GM20000 (cell line): Measurements from ENCODE around the gene FRMD5.

ENCODE experiments used
- DNase-seq: peaks from one replicate; pipeline ENCODE4 v3.0.0; 2012; ENCODE audit warnings: low spot score
- TF ChIP-seq, protein P1 (sequence below): IDR thresholded peaks from 2 replicates; pipeline ENCODE4 v1.5.1; 2012; ENCODE audit warnings: mild to moderate bottlenecking, control low read depth; ENCODE audit errors: extremely low read depth, missing control alignments

The FRMD5 gene

GRCh38 chr15:43878446-43878845 is 316.6 kb downstream of the FRMD5 start:
- TF ChIP-seq, protein P1, sequence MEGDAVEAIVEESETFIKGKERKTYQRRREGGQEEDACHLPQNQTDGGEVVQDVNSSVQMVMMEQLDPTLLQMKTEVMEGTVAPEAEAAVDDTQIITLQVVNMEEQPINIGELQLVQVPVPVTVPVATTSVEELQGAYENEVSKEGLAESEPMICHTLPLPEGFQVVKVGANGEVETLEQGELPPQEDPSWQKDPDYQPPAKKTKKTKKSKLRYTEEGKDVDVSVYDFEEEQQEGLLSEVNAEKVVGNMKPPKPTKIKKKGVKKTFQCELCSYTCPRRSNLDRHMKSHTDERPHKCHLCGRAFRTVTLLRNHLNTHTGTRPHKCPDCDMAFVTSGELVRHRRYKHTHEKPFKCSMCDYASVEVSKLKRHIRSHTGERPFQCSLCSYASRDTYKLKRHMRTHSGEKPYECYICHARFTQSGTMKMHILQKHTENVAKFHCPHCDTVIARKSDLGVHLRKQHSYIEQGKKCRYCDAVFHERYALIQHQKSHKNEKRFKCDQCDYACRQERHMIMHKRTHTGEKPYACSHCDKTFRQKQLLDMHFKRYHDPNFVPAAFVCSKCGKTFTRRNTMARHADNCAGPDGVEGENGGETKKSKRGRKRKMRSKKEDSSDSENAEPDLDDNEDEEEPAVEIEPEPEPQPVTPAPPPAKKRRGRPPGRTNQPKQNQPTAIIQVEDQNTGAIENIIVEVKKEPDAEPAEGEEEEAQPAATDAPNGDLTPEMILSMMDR = no peak
- no peak for DNase-seq

DNA sequence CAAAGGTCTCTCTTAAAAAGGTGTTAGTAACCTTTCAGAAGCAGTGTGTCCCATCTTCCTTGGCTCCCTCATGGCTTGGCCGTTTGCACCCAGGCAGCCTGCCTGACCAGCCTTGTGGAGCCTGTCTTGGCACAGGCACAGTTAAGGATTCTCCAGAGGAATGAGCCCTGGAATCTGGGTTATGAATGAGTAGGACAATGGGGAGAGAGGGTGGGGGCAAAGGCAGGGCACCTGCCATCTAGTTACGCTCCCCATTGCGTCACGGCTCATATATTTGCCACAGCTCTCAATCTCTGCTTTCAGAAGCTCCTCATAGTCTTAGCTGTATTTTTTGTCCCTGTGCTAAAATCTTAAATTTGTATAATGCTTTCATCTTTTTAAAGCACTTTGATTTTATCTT is 317.7 kb downstream of the FRMD5 start:
- DNase-seq = no peak
- TF ChIP-seq, protein P1 = no peak

- no peak for DNase-seq
- TF ChIP-seq, protein P1 = no peak
These were observed 318.2 kb downstream of the FRMD5 start for GRCh38 chr15:43876872-43877271.

- TF ChIP-seq, protein P1 = no peak
- no peak for DNase-seq
These were observed 321.4 kb downstream of the FRMD5 start for GRCh38 chr15:43873651-43874050.

- TF ChIP-seq, protein P1 = peak; percentile 14
These were observed 322.6 kb downstream of the FRMD5 start for GRCh38 chr15:43872416-43873020.

DNA sequence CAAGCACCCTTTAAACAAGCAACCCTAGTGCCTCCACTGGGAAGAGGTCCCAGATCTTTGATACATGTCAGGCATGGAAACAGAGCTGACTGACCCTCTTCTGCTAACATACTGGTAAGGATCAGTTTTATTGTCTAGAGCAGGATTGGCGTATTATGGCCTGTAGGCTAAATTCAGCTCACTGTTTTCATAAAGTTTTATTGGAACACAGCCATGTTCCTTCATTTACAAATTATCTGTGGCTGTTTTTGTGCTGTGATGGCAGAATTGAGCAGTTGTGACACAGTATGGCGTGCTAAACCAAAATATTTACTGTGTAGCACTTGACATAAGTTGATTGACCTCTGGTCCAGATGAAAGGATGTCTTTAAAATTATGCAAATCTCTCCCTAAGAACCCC is 323.2 kb downstream of the FRMD5 start:
- DNase-seq = no peak
- TF ChIP-seq, protein P1 = no peak

More at GRCh38 chr15:43872416-43873020, 322.6 kb downstream of the FRMD5 start:
- no peak for DNase-seq

GRCh38 chr15:43868406-43868805 is 326.7 kb downstream of the FRMD5 start:
- no peak for DNase-seq
- TF ChIP-seq, protein P1 = no peak
